ENCODE data around the gene TEKTIP1.

TEKTIP1 gene

DNA sequence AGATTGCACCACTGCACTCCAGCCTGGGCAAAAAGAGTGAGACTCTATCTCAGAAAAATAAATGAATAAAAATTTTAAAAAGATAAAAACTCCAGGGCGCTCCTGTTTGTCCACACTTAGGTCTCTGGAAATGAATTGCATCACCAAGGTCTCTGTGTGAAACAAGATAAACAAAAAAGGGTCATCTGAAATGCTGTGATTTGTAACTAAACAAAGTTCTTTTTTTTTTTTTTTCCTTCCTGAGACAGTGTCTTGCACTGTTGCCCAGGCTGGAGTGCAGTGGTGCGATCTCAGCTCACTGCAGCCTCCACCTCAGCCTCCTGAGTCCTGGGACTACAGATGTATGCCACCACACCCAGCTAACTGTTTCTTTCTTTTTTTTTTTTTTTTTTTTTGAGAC lies 21.3 kb upstream of the TEKTIP1 start:
- Histone ChIP-seq H3K9me2 (replicated peaks; ENCODE audit: low read depth, low read length) (no peaks in the 10 kb centered on the region), H3K4me3 (ENCODE audit: low read length, poor library complexity, severe bottlenecking) (no peak overlapping the region), H3K27me3 (ENCODE audit: insufficient read depth, low read length, poor library complexity, severe bottlenecking) (no peaks in the 10 kb centered on the region), H2AFZ (ENCODE audit: low read length) (no peak overlapping the region), H3K4me2 (ENCODE audit: low read depth, low read length, poor library complexity, severe bottlenecking) (no peak overlapping the region), H3K79me2 (ENCODE audit: insufficient read depth, low read length) (peaks cover 99% of the 10 kb centered on the region), H3F3A (ENCODE audit: low read depth) (no peaks in the 10 kb centered on the region), H4K20me1 (ENCODE audit: insufficient read depth, low read length, poor library complexity, severe bottlenecking) (peaks cover 64% of the 10 kb centered on the region), H3K4me1 (ENCODE audit: insufficient read depth, low read length, poor library complexity, severe bottlenecking) (no peaks in the 10 kb centered on the region), H3K9me3 (ENCODE audit: insufficient read depth, low read depth, low read length) (no peaks in the 10 kb centered on the region), H3K36me3 (ENCODE audit: insufficient read depth, low read length) (peaks cover 29% of the 10 kb centered on the region; the same call in 1 of the 2 replicates), H3K9ac (ENCODE audit: low read depth, low read length, poor library complexity, severe bottlenecking) (no peak overlapping the region)
- no peak for TF ChIP-seq CTCF (conservative IDR thresholded peaks at IDR 0.05; ENCODE audit: low read length)
- no peak for TF ChIP-seq EZH2phosphoT487 (IDR thresholded peaks at IDR 0.05; ENCODE audit: borderline replicate concordance)

DNA sequence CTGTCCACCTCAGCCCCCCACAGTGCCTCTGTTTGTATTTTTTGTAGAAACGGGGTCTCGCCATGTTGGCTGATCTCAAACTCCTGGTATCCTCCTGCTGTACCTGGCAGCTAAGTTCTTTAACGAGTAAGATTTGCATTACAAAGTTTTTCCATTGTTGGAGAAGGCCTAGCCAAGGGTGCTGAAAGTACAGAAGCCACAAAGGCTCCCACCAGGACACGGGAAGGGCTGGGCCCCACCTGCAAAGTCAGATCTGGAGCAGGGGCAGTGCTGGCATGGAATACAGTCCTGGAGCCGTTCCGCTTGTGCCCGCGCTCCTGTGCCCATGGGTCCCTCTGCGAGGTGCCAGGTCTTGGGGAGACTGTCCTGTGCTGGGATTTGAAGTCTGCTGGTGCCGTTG lies 20.7 kb upstream of the TEKTIP1 start:
- H3K27me3 ChIP-seq (ENCODE audit: insufficient read depth, low read length, poor library complexity, severe bottlenecking): no peaks in the 10 kb centered on the region
- H3K9me2 ChIP-seq (replicated peaks; ENCODE audit: low read depth, low read length): no peaks in the 10 kb centered on the region
- peaks cover 35% of the 10 kb centered on the region; the same call in 1 of the 2 replicates for H3K36me3 ChIP-seq (ENCODE audit: insufficient read depth, low read length)
- no peaks in the 10 kb centered on the region for H3K9me3 ChIP-seq (ENCODE audit: insufficient read depth, low read depth, low read length)
- no peak overlapping the region for H3K4me3 ChIP-seq (ENCODE audit: low read length, poor library complexity, severe bottlenecking)
- no peak for TF ChIP-seq EZH2phosphoT487 (IDR thresholded peaks at IDR 0.05; ENCODE audit: borderline replicate concordance)
- no peak for TF ChIP-seq CTCF (conservative IDR thresholded peaks at IDR 0.05; ENCODE audit: low read length)
- no peak overlapping the region for H3K9ac ChIP-seq (ENCODE audit: low read depth, low read length, poor library complexity, severe bottlenecking)
- no peaks in the 10 kb centered on the region for H3F3A ChIP-seq (ENCODE audit: low read depth)
- no peaks in the 10 kb centered on the region for H3K4me1 ChIP-seq (ENCODE audit: insufficient read depth, low read length, poor library complexity, severe bottlenecking)
- no peak overlapping the region for H2AFZ ChIP-seq (ENCODE audit: low read length)
- no peak overlapping the region for H3K4me2 ChIP-seq (ENCODE audit: low read depth, low read length, poor library complexity, severe bottlenecking)
- peaks cover 58% of the 10 kb centered on the region for H4K20me1 ChIP-seq (ENCODE audit: insufficient read depth, low read length, poor library complexity, severe bottlenecking)
- H3K79me2 ChIP-seq (ENCODE audit: insufficient read depth, low read length): peaks cover 93% of the 10 kb centered on the region

- peaks cover 54% of the 10 kb centered on the region for H4K20me1 ChIP-seq (ENCODE audit: insufficient read depth, low read length, poor library complexity, severe bottlenecking)
- no peak overlapping the region for H3K4me3 ChIP-seq (ENCODE audit: low read length, poor library complexity, severe bottlenecking)
- H3K4me1 ChIP-seq (ENCODE audit: insufficient read depth, low read length, poor library complexity, severe bottlenecking): no peaks in the 10 kb centered on the region
- no peaks in the 10 kb centered on the region for H3K9me2 ChIP-seq (replicated peaks; ENCODE audit: low read depth, low read length)
- H3K9me3 ChIP-seq (ENCODE audit: insufficient read depth, low read depth, low read length): no peaks in the 10 kb centered on the region
- H3K27me3 ChIP-seq (ENCODE audit: insufficient read depth, low read length, poor library complexity, severe bottlenecking): no peaks in the 10 kb centered on the region
- TF ChIP-seq EZH2phosphoT487 (IDR thresholded peaks at IDR 0.05; ENCODE audit: borderline replicate concordance): no peak
- TF ChIP-seq CTCF (conservative IDR thresholded peaks at IDR 0.05; ENCODE audit: low read length): no peak
- H3K36me3 ChIP-seq (ENCODE audit: insufficient read depth, low read length): peaks cover 39% of the 10 kb centered on the region; the same call in 1 of the 2 replicates
- H3K79me2 ChIP-seq (ENCODE audit: insufficient read depth, low read length): peaks cover 89% of the 10 kb centered on the region
- no peak overlapping the region for H3K9ac ChIP-seq (ENCODE audit: low read depth, low read length, poor library complexity, severe bottlenecking)
- H2AFZ ChIP-seq (ENCODE audit: low read length): no peak overlapping the region
- no peak overlapping the region for H3K4me2 ChIP-seq (ENCODE audit: low read depth, low read length, poor library complexity, severe bottlenecking)
- H3F3A ChIP-seq (ENCODE audit: low read depth): no peaks in the 10 kb centered on the region
These were observed 20.3 kb upstream of the TEKTIP1 start for GRCh38 chr19:3518659-3519058.
